Erythroblast (primary cell): ENCODE measurements around the gene APH1A.
"Not testable (repeated sequence)": the region's sequence is repeated elsewhere in the genome, so short reads cannot be mapped to it uniquely, and the experiment has no call there.

Experiments
- DNase-seq, 2 experiments: peaks; one replicate each; lab custom pipeline; 2025; lab: John Stamatoyannopoulos, UW
- GATA1 ChIP-seq: IDR thresholded peaks from 2 replicates; pipeline ENCODE4 v1.6.1; 2011; ENCODE audit warnings: low read depth, mild to moderate bottlenecking, control low read depth, low read length, moderate library complexity
- POLR2A ChIP-seq: IDR thresholded peaks from 2 replicates; pipeline ENCODE4 v1.6.1; 2011; ENCODE audit warnings: mild to moderate bottlenecking, low read length

Gene APH1A

GRCh38 chr1:150257624-150258585, 10.9 kb downstream of the APH1A start, which contains the start of gene CA14:
CA14 (plus strand) TSS chr1:150257774; CDS start chr1:150258129, 355 bp downstream.
- TF ChIP-seq GATA1: no peak
- TF ChIP-seq POLR2A: no peak

GRCh38 chr1:150256554-150257341, 12.1 kb downstream of the APH1A start:
- TF ChIP-seq POLR2A: no peak
- TF ChIP-seq GATA1: no peak
- DNase-seq: no peak

More at GRCh38 chr1:150257624-150258585, 10.9 kb downstream of the APH1A start, which contains the start of gene CA14:
- DNase-seq: no peak

GRCh38 chr1:150256198-150256553, 12.6 kb downstream of the APH1A start:
- TF ChIP-seq GATA1: no peak
- no peak for TF ChIP-seq POLR2A
- no peak for DNase-seq

- no peak for DNase-seq
- TF ChIP-seq GATA1 (no peak), POLR2A (no peak)
Measured at GRCh38 chr1:150249936-150250335, 18.9 kb downstream of the APH1A start.

- no peak for DNase-seq
- TF ChIP-seq POLR2A: no peak
- TF ChIP-seq GATA1: no peak
Measured at GRCh38 chr1:150243003-150243402, 25.8 kb downstream of the APH1A start.

GRCh38 chr1:150237746-150238145, 31.1 kb downstream of the APH1A start:
- TF ChIP-seq GATA1 (no peak), POLR2A (no peak)
- no peak for DNase-seq

GRCh38 chr1:150237176-150237575, 31.6 kb downstream of the APH1A start:
- DNase-seq: not testable (repeated sequence)

- TF ChIP-seq GATA1: no peak
- no peak for DNase-seq
Measured at GRCh38 chr1:150236614-150237100, 32.2 kb downstream of the APH1A start.

GRCh38 chr1:150235852-150236613, 32.8 kb downstream of the APH1A start, which contains the start of gene ANP32E:
ANP32E (minus strand) TSS chr1:150236112; CDS start chr1:150235786, 326 bp downstream.
- peak; percentile 98 to 99 for DNase-seq
- TF ChIP-seq GATA1: no peak
- peak; percentile 99 for TF ChIP-seq POLR2A

GRCh38 chr1:150235294-150235851, 33.4 kb downstream of the APH1A start:
- no peak for TF ChIP-seq GATA1
- TF ChIP-seq POLR2A: no peak
- peak; percentile 58 to 81 for DNase-seq

- peak; percentile 86 for TF ChIP-seq POLR2A
- TF ChIP-seq GATA1: no peak
- peak; percentile 85 to 88 for DNase-seq
Measured at GRCh38 chr1:150234566-150235293, 34.1 kb downstream of the APH1A start.

GRCh38 chr1:150234309-150234565, 34.6 kb downstream of the APH1A start:
- no peak for DNase-seq
- TF ChIP-seq GATA1 (no peak), POLR2A (no peak)
